ENCODE measurements around the gene WDR55. TPM values are rescaled to one million over a fixed set of nuclear protein-coding genes. Genes with fewer than 3 reads are reported as not detected.
"Not testable (repeated sequence)": the region's sequence is repeated elsewhere in the genome, so short reads cannot be mapped to it uniquely, and the experiment has no call there.

Gene WDR55
- total RNA-seq, 3 donors from 2014 or later, result 20.0 to 25.6 (median 25.3) TPM

GRCh38 chr5:140710899-140711552 is 46.3 kb downstream of the WDR55 start:
- intact Hi-C loops (cut with DNase I; ENCODE audit: low total_unique reads), result loop anchor here (5.0 kb wide), 1 partner anchor 801 kb away; no protein-coding TSS in a partner anchor
- Histone ChIP-seq H3K4me3 (peak overlapping the region; percentile 48 to 81 (median 57)), H3K36me3 (peaks cover 4% of the 10 kb centered on the region), H3K27me3 (no peaks in the 10 kb centered on the region), H3K4me1 (no peaks in the 10 kb centered on the region), H3K9me3 (no peaks in the 10 kb centered on the region), H3K27ac (peak overlapping the region; percentile 93 to 97)
- DNase-seq (ENCODE audit: low spot score in 2 of 2), result peak; percentile 82 to 96
- TF ChIP-seq POLR2AphosphoS5 (IDR thresholded peaks at IDR 0.05) (peak; percentile 60 to 91 (median 86)), POLR2A (IDR thresholded peaks at IDR 0.05) (peak; percentile 38)
- TF ChIP-seq, protein P1, sequence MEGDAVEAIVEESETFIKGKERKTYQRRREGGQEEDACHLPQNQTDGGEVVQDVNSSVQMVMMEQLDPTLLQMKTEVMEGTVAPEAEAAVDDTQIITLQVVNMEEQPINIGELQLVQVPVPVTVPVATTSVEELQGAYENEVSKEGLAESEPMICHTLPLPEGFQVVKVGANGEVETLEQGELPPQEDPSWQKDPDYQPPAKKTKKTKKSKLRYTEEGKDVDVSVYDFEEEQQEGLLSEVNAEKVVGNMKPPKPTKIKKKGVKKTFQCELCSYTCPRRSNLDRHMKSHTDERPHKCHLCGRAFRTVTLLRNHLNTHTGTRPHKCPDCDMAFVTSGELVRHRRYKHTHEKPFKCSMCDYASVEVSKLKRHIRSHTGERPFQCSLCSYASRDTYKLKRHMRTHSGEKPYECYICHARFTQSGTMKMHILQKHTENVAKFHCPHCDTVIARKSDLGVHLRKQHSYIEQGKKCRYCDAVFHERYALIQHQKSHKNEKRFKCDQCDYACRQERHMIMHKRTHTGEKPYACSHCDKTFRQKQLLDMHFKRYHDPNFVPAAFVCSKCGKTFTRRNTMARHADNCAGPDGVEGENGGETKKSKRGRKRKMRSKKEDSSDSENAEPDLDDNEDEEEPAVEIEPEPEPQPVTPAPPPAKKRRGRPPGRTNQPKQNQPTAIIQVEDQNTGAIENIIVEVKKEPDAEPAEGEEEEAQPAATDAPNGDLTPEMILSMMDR (IDR thresholded peaks at IDR 0.05), result no peak

DNA sequence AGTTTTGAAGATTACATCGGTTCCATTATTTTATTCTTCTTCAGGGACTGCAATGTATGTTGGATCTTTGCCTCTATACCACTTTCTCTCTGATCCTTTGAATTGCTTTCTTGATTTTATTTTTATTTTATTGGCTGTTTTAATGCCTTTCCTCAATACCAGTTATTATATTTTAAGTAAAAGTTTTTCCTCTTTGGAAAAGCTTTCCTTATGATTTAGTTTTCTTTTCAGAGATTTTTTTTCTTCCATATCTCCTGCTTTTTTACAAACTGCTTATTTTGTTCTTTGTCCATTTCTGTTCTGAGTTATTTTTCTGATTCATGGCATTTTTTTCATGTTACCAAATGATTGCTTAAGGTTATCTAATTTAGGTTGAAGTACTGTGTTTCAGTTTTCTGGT is 47.1 kb downstream of the WDR55 start:
- no peaks in the 10 kb centered on the region for H3K4me1 ChIP-seq
- no peak overlapping the region for H3K4me3 ChIP-seq
- no peaks in the 10 kb centered on the region for H3K27me3 ChIP-seq
- H3K36me3 ChIP-seq, result no peaks in the 10 kb centered on the region
- no peak for DNase-seq (ENCODE audit: low spot score in 2 of 2)
- TF ChIP-seq, protein P1 (IDR thresholded peaks at IDR 0.05), result no peak
- TF ChIP-seq POLR2A (IDR thresholded peaks at IDR 0.05), result no peak
- TF ChIP-seq POLR2AphosphoS5 (IDR thresholded peaks at IDR 0.05), result no peak
- no peaks in the 10 kb centered on the region for H3K9me3 ChIP-seq
- H3K27ac ChIP-seq, result peak overlapping the region in 1 of 2 donors; percentile 93
- intact Hi-C loops (cut with DNase I; ENCODE audit: low total_unique reads), result loop anchor here (5.0 kb wide), 1 partner anchor 801 kb away; no protein-coding TSS in a partner anchor

- Histone ChIP-seq H3K4me1 (no peaks in the 10 kb centered on the region), H3K9me3 (no peaks in the 10 kb centered on the region), H3K36me3 (no peaks in the 10 kb centered on the region), H3K27ac (no peak overlapping the region), H3K27me3 (no peaks in the 10 kb centered on the region), H3K4me3 (no peak overlapping the region)
- DNase-seq (ENCODE audit: low spot score in 2 of 2), result no peak
- TF ChIP-seq POLR2A (IDR thresholded peaks at IDR 0.05), result no peak
- TF ChIP-seq, protein P1 (IDR thresholded peaks at IDR 0.05), result no peak
- TF ChIP-seq POLR2AphosphoS5 (IDR thresholded peaks at IDR 0.05), result no peak
- intact Hi-C loops (cut with DNase I; ENCODE audit: low total_unique reads), result loop anchor here (5.0 kb wide), 1 partner anchor 799 kb away; no protein-coding TSS in a partner anchor
Measured at GRCh38 chr5:140713562-140714094, 48.9 kb downstream of the WDR55 start.

GRCh38 chr5:140716238-140716637 is 51.5 kb downstream of the WDR55 start:
- DNase-seq (ENCODE audit: low spot score in 2 of 2); intact Hi-C loops (cut with DNase I; ENCODE audit: low total_unique reads); H3K27me3 ChIP-seq; H3K27ac ChIP-seq; H3K9me3 ChIP-seq; H3K4me3 ChIP-seq; H3K36me3 ChIP-seq; H3K4me1 ChIP-seq: not testable (repeated sequence)

GRCh38 chr5:140718266-140718592 is 53.5 kb downstream of the WDR55 start:
- no peak for TF ChIP-seq POLR2A (IDR thresholded peaks at IDR 0.05)
- peak overlapping the region in 1 of 2 donors; percentile 62 for H3K27ac ChIP-seq
- H3K4me1 ChIP-seq, result no peaks in the 10 kb centered on the region
- H3K4me3 ChIP-seq, result peak overlapping the region in 1 of 3 donors; percentile 23
- H3K36me3 ChIP-seq, result no peaks in the 10 kb centered on the region
- no peak for DNase-seq (ENCODE audit: low spot score in 2 of 2)
- intact Hi-C loops (cut with DNase I; ENCODE audit: low total_unique reads), result no loop called here
- H3K27me3 ChIP-seq, result no peaks in the 10 kb centered on the region
- H3K9me3 ChIP-seq, result no peaks in the 10 kb centered on the region

GRCh38 chr5:140720738-140721137 is 56.0 kb downstream of the WDR55 start:
- H3K27ac ChIP-seq; H3K36me3 ChIP-seq; H3K4me3 ChIP-seq; DNase-seq (ENCODE audit: low spot score in 2 of 2); H3K27me3 ChIP-seq; intact Hi-C loops (cut with DNase I; ENCODE audit: low total_unique reads); H3K4me1 ChIP-seq; H3K9me3 ChIP-seq: not testable (repeated sequence)

DNA sequence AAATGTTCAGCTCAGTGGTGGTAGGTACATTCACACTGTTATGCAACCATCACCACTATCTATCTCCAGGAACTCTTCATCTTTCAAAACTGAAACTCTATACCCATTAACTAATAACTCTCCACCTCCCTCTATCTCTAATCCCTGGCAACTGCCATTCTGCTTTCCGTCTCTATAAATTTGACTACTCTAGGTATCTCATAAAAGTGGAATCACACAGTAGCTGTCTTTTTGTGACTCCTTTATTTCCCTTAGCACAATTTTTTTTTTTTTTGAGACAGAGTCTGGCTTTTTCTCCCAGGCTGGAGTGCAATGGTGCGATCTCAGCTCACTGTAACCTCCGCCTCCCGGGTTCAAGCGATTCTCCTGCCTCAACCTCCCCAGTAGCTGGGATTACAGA is 56.7 kb downstream of the WDR55 start:
- not testable (repeated sequence) for H3K4me1 ChIP-seq, H3K4me3 ChIP-seq

More for the DNA sequence above, 56.7 kb downstream of the WDR55 start:
- H3K27ac ChIP-seq; DNase-seq (ENCODE audit: low spot score in 2 of 2); H3K27me3 ChIP-seq; H3K9me3 ChIP-seq; intact Hi-C loops (cut with DNase I; ENCODE audit: low total_unique reads); H3K36me3 ChIP-seq: not testable (repeated sequence)

Other genes starting within 250 kb of the WDR55 start
- 10 to 100 TPM; 18.0 to 38.1 (median 24.9) TPM for gene EIF4EBP3, start 117.2 kb upstream of the WDR55 start, total RNA-seq
- gene SRA1, start 107.4 kb upstream of the WDR55 start, total RNA-seq, result 10 to 100 TPM; 13.6 to 28.4 (median 24.9) TPM
- gene APBB3, start 100.3 kb upstream of the WDR55 start, total RNA-seq, result 10 to 100 TPM; 22.2 to 39.8 (median 35.7) TPM
- 10 to 100 TPM; 20.3 to 30.4 (median 27.0) TPM for gene SLC35A4, start 100.1 kb upstream of the WDR55 start, total RNA-seq
- gene CD14, start 31.7 kb upstream of the WDR55 start, total RNA-seq, result 100 to 1,000 TPM in 1 of 3 donors, 10 to 100 TPM in 2; 46.9 to 119 (median 65.7) TPM
- gene TMCO6, start 25.5 kb upstream of the WDR55 start, total RNA-seq, result 10 to 100 TPM; 23.0 to 45.4 (median 34.1) TPM
- gene NDUFA2, start 17.3 kb upstream of the WDR55 start, total RNA-seq, result 10 to 100 TPM; 60.0 to 68.2 (median 67.8) TPM
- 100 to 1,000 TPM; 113 to 146 (median 138) TPM for gene IK, start 17.1 kb upstream of the WDR55 start, total RNA-seq
- gene DND1, start 8.7 kb downstream of the WDR55 start, total RNA-seq, result 1 to 10 TPM in 2 of 3 donors, under 1 TPM in 1; 0.88 to 2.6 (median 1.4) TPM
- 10 to 100 TPM; 43.2 to 53.7 (median 53.1) TPM for gene HARS1, start 26.5 kb downstream of the WDR55 start, total RNA-seq
- gene HARS2, start 26.6 kb downstream of the WDR55 start, total RNA-seq, result 10 to 100 TPM; 21.1 to 39.4 (median 32.4) TPM
- 10 to 100 TPM; 45.2 to 55.0 (median 52.2) TPM for gene ZMAT2, start 35.5 kb downstream of the WDR55 start, total RNA-seq
- not detected for gene PCDHA1, start 121.2 kb downstream of the WDR55 start, total RNA-seq
- gene PCDHA2, start 129.9 kb downstream of the WDR55 start, total RNA-seq, result under 1 TPM in 2 of 3 donors, not detected in 1; 0.33 to 0.59 TPM
- 1 to 10 TPM in 1 of 3 donors, under 1 TPM in 2; 0.96 to 2.8 (median 0.98) TPM for gene PCDHA3, start 136.2 kb downstream of the WDR55 start, total RNA-seq
- gene PCDHA4, start 142.2 kb downstream of the WDR55 start, total RNA-seq, result 1 to 10 TPM in 2 of 3 donors, under 1 TPM in 1; 0.64 to 5.4 (median 2.6) TPM
- 1 to 10 TPM in 1 of 3 donors, under 1 TPM in 2; 0.16 to 1.2 (median 0.66) TPM for gene PCDHA5, start 156.7 kb downstream of the WDR55 start, total RNA-seq
- 1 to 10 TPM in 2 of 3 donors, under 1 TPM in 1; 0.96 to 4.2 (median 2.6) TPM for gene PCDHA6, start 163.1 kb downstream of the WDR55 start, total RNA-seq
- 1 to 10 TPM; 1.3 TPM for gene PCDHA7, start 169.4 kb downstream of the WDR55 start, total RNA-seq
- under 1 TPM; 0.32 to 0.98 (median 0.88) TPM for gene PCDHA8, start 176.3 kb downstream of the WDR55 start, total RNA-seq
- gene PCDHA9, start 183.5 kb downstream of the WDR55 start, total RNA-seq, result 1 to 10 TPM in 1 of 3 donors, under 1 TPM in 2; 0.16 to 1.5 (median 0.66) TPM
- 1 to 10 TPM in 2 of 3 donors, under 1 TPM in 1; 0.64 to 6.4 (median 4.9) TPM for gene PCDHA10, start 191.0 kb downstream of the WDR55 start, total RNA-seq
- gene PCDHA11, start 204.1 kb downstream of the WDR55 start, total RNA-seq, result 1 to 10 TPM in 2 of 3 donors, under 1 TPM in 1; 0.48 to 4.3 (median 3.4) TPM
- gene PCDHA12, start 210.4 kb downstream of the WDR55 start, total RNA-seq, result 1 to 10 TPM in 2 of 3 donors, under 1 TPM in 1; 0.48 to 6.9 (median 5.0) TPM
- 1 to 10 TPM; 1.3 to 3.5 (median 1.6) TPM for gene PCDHA13, start 217.2 kb downstream of the WDR55 start, total RNA-seq